Fibroblast of skin of back (primary cell): Measurements from ENCODE around the gene GCH1. TPM values are rescaled to one million over a fixed set of nuclear protein-coding genes. Genes with fewer than 3 reads are reported as not detected.
A peak's percentile ranks its signal among the peaks of the same experiment; 100 is the strongest.
"Not testable (repeated sequence)": the region's sequence is repeated elsewhere in the genome, so short reads cannot be mapped to it uniquely, and the experiment has no call there.

Source experiments
- DNase-seq: peaks from one replicate; pipeline ENCODE4 v3.0.0-alpha.2; 2013
- polyA plus RNA-seq, 2 experiments: library from polyadenylated mRNA; unstranded; fragments of 120-200 nt; gene quantifications; one replicate each; pipeline ENCODE4 v1.2.1, GENCODE V29; 2013; ENCODE audit not compliant: insufficient read length in 2 of 2

The GCH1 gene, protein sequence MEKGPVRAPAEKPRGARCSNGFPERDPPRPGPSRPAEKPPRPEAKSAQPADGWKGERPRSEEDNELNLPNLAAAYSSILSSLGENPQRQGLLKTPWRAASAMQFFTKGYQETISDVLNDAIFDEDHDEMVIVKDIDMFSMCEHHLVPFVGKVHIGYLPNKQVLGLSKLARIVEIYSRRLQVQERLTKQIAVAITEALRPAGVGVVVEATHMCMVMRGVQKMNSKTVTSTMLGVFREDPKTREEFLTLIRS
- polyA plus RNA-seq (2013, experiment 1 of 2; ENCODE audit: insufficient read length): 0.37 TPM
- 1.3 TPM for polyA plus RNA-seq (2013, experiment 2 of 2; ENCODE audit: insufficient read length)

GRCh38 chr14:54902521-54903420, at the start of gene GCH1:
Gene GCH1, minus strand, starts transcription at chr14:54902826. Its CDS starts 163 bp downstream, at chr14:54902663.
- DNase-seq: peak; percentile 46

DNA sequence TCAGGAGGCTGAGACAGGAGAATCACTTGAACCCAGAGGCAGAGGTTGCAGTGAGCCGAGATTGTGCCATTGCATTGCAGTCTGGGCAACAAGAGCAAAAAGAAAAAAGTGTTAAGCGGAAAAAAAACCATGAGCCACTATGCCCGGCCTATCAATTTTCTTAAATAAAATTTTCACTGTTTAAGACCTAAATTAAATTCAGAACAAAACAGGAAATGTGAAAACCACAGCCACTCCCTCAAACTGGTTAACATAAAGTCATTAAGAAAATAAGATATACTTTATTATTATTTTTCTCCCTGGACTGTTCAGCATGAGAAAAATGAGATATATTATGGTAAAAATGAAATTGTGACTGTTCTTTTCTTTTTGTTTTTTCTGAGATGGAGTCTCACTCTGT, 44.6 kb upstream of the GCH1 start:
- no peak for DNase-seq

DNA sequence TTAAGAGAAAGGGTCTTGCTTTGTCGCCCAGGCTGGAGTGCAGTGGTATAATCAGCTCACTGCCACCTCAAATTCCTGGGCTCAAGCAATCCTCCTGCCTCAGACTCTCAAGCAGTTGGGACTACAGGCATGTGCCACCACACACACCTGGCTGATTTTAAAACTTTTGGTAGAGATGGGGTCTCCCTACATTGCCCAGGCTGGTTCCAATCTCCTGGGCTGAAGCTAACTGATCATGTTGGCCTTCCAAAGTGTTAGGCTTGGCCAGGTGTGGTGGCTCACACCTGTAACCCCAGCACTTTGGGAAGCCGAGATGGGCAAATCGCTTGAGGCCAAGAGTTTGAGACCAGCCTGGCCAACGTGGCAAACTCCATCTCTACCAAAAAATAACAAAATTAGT, 43.9 kb upstream of the GCH1 start:
- no peak for DNase-seq

DNA sequence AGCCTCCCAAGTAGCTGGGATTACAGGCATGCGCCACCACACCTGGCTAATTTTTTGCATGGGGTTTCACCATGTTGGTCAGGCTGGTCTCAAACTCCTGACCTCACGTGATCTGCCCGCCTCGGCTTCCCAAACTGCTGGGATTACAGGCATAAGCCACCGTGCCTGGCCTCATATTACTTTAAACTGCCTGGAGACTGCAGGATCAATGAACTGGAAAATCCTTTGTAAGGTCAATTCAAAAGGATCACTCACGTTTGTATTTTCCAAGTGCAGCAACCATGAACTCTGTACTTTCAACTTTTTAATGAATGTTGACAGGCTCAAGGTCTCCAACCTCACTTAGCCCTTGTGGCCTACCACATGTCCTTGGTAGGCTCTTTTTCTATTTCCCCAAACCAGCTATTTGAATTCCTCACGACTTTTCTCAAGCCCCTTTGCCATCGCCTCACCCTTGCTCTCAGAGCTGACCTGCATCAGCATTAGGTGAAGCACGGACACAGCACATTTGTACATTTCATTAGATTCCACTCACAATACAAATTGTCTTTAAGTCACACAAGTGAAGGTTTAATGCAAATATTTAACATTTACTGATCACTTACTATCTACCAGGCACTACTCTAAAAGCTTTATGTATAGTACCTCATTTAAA, 42.2 kb upstream of the GCH1 start:
- DNase-seq: no peak

DNA sequence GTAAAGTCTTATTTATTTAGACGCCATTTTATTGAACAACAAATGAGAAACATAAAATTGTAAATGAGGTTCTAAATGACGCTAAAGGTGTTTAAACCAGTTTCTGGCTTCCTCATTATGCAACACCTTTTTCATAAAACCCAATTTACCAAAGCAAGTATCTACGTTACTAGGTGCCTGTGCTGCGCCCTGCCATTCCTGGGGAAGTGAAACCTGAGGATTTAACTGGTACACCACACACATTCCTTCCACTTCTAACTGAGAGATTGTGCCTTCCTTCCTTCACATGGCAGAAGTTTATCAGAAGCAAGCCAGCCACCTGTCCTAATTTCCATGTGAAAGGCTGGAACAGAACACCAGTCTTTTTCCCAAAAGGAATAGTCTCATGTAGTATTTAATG, 40.3 kb upstream of the GCH1 start:
- DNase-seq: no peak

DNA sequence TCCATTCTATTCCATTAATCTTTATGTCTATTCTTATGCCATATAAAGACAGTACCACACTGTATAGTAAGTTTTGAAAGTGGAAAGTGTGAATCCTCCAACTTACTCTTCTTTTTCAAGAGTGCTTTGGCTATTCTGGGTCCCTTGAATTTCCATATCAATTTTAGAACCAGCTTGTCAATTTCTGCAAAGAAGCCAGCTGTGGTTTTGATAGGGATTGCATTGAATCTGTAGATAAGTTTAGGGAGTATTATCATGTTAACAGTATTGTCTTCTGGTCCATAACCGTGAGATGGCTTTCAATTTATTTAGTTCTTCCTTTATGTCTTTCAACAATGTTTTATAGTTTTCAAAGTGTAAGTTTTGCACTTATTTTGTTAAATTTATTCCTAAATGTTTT, 34.2 kb upstream of the GCH1 start:
- DNase-seq: no peak

DNA sequence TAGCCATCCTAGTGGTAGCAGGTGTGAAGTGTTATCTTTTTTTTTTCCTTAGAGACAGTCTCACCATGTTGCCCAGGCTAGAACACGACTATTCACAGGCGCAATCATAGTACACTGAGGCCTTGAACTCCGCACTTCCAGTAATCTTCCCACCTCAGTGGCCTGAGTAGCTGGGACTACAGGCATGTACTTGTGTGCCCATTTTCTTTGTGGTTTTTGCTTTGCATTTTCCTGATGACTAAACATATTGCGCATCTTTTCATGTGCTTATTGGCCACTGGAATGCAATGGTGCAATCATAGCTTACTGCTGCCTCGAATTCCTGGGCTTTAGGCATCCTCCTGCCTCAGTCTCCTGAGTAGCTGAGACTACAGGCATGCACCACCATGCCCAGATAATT, 33.3 kb upstream of the GCH1 start:
- peak; percentile 24 for DNase-seq

DNA sequence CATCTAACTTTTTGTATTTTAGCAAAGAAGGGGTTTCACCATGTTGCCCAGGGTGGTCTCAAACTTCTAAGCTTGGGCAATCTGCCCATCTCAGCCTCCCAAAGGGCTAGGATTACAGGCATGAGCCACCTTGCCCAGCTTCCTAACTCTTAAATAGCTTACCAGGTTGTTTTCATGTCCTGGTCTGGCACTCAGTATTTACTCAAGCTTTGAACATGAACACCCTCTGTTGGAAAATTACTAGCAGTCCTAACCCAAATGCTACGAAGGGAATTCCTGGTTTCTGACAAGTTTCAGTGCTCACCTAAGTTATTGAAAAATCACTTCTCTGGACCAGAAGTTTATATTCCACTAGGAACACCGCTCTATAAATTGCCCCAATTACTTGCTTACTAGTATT, 32.5 kb upstream of the GCH1 start:
- DNase-seq: no peak

- DNase-seq: no peak
Observed at GRCh38 chr14:54933006-54933405, 30.4 kb upstream of the GCH1 start.

GRCh38 chr14:54931598-54932340, 29.1 kb upstream of the GCH1 start:
- DNase-seq: no peak

DNA sequence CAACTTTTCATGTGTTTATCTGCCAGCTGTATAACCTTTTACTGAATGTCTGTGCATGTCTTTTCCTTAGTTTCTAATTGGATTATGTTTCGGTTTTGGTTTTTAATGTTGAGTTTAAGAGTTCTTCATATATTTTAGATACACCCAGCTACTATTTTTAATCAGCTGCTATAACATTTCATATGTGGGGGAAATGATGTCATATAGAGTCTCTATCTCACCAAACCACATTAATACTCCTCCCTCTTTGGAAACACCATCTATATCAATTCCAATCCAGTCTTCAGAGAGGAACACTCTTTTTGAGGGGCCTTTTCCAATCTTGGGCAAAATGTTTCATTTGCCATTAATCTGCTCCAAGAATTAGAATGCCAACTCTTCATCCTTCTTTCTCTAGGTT, 28.5 kb upstream of the GCH1 start:
- DNase-seq: no peak

DNA sequence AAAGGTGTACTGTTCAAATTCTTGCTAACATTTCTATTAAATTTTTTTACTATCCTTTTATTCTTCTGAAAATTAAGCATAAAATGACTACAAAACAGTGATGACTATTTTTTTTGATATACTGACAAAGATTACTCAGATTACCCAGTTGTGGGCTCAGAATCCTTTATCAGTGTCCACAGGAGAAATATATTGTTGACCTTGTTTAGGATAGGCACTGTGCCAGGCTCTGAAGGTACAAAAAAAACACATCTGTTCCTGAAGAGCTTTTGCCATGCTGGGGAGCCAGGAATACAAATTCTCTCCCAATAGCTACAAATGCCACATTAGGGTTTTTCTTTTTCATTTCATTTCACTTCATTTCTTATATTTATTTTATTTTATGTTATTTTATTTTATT, 26.9 kb upstream of the GCH1 start:
- DNase-seq: no peak

GRCh38 chr14:54928216-54928615, 25.6 kb upstream of the GCH1 start:
- no peak for DNase-seq

DNA sequence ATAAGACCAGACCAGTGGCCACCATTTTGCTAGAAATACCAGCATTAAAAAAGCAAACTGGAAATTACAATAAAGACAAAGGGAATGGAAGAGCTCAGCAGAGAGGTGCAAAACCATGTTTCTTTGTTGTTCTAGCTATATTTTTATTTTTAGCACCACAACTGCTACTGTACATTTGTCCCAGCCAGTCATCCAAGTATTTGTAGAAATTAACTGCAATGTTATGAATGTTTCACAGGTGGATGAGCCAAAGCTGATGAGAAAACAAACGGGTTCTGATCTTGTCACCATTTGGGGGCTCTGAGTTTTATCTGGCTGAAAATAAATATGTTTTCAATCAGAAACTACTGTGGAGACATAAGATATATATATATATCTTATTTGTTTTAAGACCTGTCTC, 24.9 kb upstream of the GCH1 start:
- DNase-seq: no peak

DNA sequence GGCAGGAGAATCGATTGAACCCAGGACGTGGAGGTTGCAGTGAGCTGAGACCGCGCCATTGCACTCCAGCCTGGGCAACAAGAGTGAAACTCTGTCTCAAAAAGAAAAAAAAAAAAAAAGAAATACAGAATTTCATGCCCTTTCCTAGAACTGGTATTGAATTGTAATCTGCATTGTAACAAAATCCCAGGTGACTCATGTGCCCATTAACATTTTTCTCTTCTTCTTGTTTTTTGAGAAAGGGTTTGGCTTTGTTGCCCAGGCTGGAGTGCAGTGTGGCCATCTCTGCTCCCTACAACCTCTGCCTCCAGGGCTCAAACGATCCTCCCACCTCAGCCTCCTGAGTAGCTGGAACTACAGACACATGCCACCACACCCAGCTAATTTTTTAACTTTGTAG, 23.9 kb upstream of the GCH1 start:
- DNase-seq: not testable (repeated sequence)

DNA sequence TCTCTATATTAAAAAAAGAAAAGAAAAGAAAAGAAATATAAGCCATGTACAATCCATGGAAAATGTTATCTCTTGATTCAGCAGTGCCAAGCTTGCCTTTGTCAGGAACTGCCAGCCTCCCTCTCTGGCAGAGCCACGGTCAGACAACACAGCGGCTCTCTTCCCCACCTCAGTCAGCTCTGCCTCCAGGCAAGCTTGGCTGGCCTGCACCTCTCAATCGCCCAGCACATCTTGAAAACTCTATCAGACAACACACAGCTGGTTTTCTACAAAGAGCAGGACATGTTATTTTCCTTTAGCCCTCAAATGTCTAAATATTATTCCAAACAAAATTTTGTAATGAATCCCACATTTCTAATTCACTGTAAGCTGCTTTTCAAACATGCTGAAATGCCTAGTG, 20.0 kb upstream of the GCH1 start:
- DNase-seq: no peak

GRCh38 chr14:54920052-54920451, 17.4 kb upstream of the GCH1 start:
- DNase-seq: no peak

DNA sequence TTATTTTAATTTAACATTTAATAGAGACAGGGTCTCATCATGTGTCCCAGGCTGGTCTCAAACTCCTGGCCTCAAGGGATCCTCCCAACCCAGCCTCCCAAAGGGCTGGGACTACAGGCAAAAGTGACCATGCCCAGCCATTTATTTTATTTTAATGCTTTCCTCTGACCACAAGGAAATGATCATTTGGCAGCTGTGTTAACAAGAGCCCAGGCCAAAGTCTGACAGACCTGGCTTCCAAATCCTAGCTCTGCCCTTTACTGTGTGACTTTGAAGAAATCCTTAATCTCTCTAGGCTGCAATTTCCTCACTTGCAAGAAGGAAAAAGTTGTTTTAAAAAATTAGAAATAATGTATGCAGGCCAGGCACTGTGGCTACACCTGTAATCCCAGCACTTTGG, 16.7 kb upstream of the GCH1 start:
- no peak for DNase-seq

DNA sequence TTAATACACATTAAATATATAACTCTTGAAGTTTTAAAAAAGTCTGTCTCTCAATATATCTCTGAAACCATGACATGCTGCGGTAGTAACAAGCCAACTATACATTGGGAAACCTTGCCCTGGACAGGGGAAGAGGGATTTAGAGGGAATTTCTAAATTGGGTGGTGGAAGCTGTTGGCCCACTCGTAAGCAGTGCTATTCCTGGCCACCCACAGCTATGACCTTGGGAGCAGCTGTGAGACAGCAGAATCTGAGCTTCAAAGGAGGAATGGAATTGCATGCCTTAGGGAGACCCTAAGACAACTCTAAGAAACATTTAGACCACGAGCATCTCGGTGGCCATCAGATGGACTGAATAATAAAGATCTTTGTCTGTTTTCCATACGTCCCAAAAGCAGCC, 15.8 kb upstream of the GCH1 start:
- no peak for DNase-seq

DNA sequence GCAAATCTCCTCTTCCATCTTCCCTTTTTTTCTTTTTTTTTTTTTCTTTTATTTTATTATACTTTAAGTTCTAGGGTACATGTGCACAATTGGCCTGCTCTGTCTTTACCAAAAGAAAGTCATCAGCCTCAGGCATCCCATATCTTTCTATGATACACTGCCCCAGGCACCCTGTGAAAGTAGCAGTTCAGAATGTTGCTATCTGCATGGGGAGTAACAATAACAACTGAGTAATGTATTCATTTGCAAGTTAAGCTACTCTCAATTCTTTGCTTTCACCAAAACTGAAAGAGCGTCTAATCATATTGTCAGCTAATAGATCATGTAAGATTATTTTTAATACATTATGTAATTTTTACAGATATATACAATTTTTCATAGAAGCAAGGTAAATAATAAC, 13.5 kb upstream of the GCH1 start:
- peak; percentile 21 for DNase-seq

DNA sequence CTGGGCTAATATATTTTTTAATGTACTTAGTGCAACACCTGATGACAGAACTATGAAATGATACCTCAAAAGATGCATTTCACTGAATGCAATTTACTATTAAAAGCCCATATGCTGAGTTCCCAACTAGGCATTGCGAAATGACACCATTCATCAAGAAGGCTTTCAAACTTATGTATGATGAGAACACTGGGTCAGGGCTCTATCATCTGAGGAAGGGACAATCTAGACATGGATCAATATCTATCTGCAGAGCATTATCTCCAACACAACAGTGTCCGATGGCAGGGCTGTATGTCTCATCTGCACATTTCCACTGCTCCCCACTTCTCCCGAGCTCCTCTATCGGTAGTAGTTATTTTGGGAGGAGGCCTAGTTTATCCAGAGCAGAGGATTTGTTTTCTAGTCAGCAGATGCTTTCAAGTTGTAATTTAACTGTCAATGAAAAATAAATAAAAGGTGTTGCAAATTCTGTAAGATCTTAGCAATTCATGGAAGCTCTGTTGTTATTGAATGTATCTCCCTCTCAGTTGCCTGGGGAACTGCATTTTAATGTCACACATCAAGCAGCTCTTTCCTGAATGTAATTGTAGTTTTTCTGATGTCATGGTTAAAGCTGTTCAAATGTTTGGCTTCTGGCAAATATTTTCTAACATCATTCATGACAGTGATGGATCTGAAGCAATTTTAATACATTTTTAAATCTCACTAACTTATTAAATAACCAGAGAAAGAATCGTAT, 7.4 kb upstream of the GCH1 start:
- DNase-seq: no peak

- not testable (repeated sequence) for DNase-seq
Observed at GRCh38 chr14:54908973-54909372, 6.3 kb upstream of the GCH1 start.
